Endometrium (tissue), 2 donors: Measurements from ENCODE around the gene SEZ6L2.

ENCODE experiments used
- FAIRE-seq: peaks from 2 replicates; lab custom pipeline; 2012; peaks lifted over from hg19 to GRCh38; lab: Jason Lieb, UNC
- donor health status: control.
- donor health status: control.

SEZ6L2 gene

GRCh38 chr16:29825145-29826044 is 74.0 kb downstream of the SEZ6L2 start:
- FAIRE-seq: no peak

GRCh38 chr16:29824589-29825144 is 74.7 kb downstream of the SEZ6L2 start:
- FAIRE-seq: no peak

- no peak for FAIRE-seq
Observed at GRCh38 chr16:29821643-29822115, 77.7 kb downstream of the SEZ6L2 start.
